NCI-H187 (cell line): ENCODE data around the gene PRIMPOL.

Source experiments
- DNase-seq, 2 experiments: peaks; one replicate each; lab custom pipeline; 2025; lab: John Stamatoyannopoulos, UW

Gene PRIMPOL

GRCh38 chr4:184666670-184667069 is 17.1 kb downstream of the PRIMPOL start:
- no peak for DNase-seq

GRCh38 chr4:184668096-184668495 is 18.6 kb downstream of the PRIMPOL start:
- DNase-seq, result no peak

GRCh38 chr4:184668511-184669114 is 19.1 kb downstream of the PRIMPOL start:
- DNase-seq, result no peak

- no peak for DNase-seq
Observed at GRCh38 chr4:184669251-184669650, 19.7 kb downstream of the PRIMPOL start.

GRCh38 chr4:184671101-184671500 is 21.6 kb downstream of the PRIMPOL start:
- no peak for DNase-seq

- no peak for DNase-seq
Observed at GRCh38 chr4:184672741-184673140, 23.2 kb downstream of the PRIMPOL start.

- DNase-seq, result no peak
Observed at GRCh38 chr4:184674011-184674410, 24.5 kb downstream of the PRIMPOL start.

GRCh38 chr4:184675018-184675417 is 25.5 kb downstream of the PRIMPOL start:
- no peak for DNase-seq

GRCh38 chr4:184675821-184676492 is 26.4 kb downstream of the PRIMPOL start:
- no peak for DNase-seq

- DNase-seq, result no peak
Observed at GRCh38 chr4:184680698-184681097, 31.2 kb downstream of the PRIMPOL start.

GRCh38 chr4:184681916-184682315 is 32.4 kb downstream of the PRIMPOL start:
- no peak for DNase-seq

GRCh38 chr4:184684491-184685189 is 35.1 kb downstream of the PRIMPOL start:
- DNase-seq, result no peak

GRCh38 chr4:184688005-184688404 is 38.5 kb downstream of the PRIMPOL start:
- no peak for DNase-seq

GRCh38 chr4:184688447-184688846 is 38.9 kb downstream of the PRIMPOL start:
- no peak for DNase-seq

- no peak for DNase-seq
Observed at GRCh38 chr4:184689681-184690080, 40.1 kb downstream of the PRIMPOL start.

- no peak for DNase-seq
Observed at GRCh38 chr4:184693056-184693455, 43.5 kb downstream of the PRIMPOL start.

GRCh38 chr4:184694412-184694956 is 44.9 kb downstream of the PRIMPOL start:
- DNase-seq, result no peak

GRCh38 chr4:184695178-184695896 is 45.8 kb downstream of the PRIMPOL start:
- no peak for DNase-seq

- no peak for DNase-seq
Observed at GRCh38 chr4:184697956-184698355, 48.4 kb downstream of the PRIMPOL start.

- no peak for DNase-seq
Observed at GRCh38 chr4:184699941-184700340, 50.4 kb downstream of the PRIMPOL start.

- DNase-seq, result no peak
Observed at GRCh38 chr4:184702114-184702513, 52.6 kb downstream of the PRIMPOL start.

- no peak for DNase-seq
Observed at GRCh38 chr4:184705692-184706091, 56.2 kb downstream of the PRIMPOL start.
